Measurements from ENCODE around the gene TTC7B.

The TTC7B gene

DNA sequence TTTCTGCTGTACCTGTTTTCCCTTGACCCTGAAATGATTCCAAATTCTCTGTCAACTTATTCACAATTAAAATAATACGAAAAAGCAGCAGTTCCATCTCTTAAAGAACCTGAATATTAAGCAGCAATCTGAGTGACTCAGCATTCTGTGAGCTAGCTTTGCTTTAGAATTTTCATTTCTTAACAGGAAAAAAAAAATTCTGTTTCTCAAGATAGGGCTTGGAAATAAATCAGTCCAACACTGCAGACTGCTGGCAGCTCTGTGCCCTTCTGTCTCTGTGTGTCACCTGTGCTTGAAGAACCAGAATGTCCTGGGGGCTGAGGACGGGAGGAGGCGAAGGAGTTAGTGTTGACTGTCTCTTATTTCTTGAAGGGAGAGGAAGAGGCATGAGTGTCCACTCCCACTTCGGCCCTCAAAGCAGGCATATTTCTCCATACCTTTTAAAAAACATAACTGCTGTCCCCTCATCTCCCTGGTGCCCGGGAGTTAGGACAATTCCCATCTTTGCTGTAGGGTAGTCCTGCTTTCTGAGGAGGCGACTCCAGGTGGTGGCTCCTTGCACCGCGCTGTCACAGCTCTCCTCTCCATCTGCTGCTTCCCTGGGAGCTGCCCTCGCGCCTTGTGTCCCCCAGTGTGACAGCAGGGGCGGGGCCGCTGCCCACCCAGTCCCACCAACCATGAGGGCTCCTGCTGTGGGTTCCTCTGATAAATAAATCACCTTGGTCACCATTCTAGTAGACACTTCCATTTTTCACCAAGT lies 216.3 kb downstream of the TTC7B start:
- DNase-seq (ENCODE audit: low spot score) = no peak

DNA sequence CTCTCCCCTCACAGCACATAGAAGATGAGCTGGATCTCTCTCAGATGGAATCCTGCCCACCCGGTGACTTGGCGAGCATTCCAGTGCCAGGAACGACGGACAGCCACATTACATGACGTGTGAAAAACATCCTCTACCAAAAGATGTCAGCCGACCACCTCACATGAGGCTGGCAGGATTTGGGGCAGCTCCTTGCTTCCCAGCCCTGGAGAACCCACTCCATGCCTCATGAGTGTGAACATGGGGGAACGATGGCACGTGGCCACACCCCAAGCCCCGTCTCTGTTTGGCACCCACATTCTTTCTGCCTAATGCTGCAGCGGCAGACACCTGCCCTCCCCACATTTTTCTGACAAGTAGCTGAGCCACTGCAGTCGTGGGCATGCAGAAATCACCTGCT lies 216.9 kb downstream of the TTC7B start:
- no peak for DNase-seq (ENCODE audit: low spot score)

- DNase-seq (ENCODE audit: low spot score) = no peak
These were observed 218.3 kb downstream of the TTC7B start for GRCh38 chr14:90597961-90598360.

GRCh38 chr14:90596733-90597132 lies 219.5 kb downstream of the TTC7B start:
- no peak for DNase-seq (ENCODE audit: low spot score)

DNA sequence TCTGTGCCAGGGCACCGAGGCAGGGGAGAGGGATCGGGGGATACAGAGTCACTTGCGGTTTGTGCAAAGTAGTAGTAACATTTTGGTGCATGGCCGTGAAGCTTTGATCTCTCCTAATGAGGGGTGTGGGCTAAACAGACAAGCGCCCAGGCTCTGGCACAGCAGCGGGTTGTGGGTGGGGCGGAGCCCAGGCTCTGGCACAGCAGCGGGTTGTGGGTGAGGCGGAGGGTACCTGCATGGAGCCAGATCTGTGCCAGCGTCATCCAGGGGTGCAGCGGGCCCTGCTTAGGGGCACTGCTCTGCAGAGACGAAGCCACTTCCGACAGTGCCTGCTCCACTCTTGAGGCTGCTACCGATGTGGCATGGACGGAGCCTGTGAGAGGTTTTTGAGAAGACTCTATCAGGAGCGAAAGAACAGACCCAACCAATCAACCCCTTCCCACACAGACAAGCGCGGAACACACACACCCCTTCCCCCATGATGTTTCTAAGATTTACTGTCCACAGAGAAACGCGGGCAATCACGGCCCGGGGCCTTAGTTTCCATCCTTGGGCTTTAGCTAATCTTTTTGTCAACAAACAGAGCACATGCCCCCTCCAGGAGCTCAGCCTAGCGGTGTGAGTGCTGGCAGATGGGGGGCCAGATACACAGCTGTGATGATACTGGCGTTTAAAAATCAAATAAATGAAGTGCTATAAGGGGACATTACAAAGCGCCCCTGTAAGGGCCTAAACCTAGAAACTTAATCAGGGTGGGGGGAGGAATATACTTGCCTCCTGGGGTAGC lies 222.8 kb downstream of the TTC7B start:
- no peak for DNase-seq (ENCODE audit: low spot score)

DNA sequence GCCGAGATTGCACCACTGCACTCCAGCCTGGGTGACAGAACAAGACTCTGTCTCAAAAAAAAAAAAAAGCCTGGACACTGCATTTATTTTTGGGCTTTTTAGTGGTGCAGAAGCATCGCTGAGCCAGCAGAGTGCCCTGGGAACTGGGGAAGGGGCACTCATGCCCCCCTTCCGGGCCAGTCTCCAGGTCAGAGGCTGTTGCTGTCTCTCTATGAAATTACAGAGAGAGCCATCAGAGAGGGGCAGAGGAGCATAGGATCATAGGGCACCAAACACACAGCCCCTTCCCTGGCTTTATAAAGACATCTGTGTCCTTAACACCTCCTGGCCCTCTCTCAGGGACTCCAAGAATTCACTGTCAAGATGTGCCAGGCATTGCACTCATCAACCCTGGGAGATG lies 223.6 kb downstream of the TTC7B start:
- no peak for DNase-seq (ENCODE audit: low spot score)

- DNase-seq (ENCODE audit: low spot score) = no peak
These were observed 228.3 kb downstream of the TTC7B start for GRCh38 chr14:90587918-90588317.

DNA sequence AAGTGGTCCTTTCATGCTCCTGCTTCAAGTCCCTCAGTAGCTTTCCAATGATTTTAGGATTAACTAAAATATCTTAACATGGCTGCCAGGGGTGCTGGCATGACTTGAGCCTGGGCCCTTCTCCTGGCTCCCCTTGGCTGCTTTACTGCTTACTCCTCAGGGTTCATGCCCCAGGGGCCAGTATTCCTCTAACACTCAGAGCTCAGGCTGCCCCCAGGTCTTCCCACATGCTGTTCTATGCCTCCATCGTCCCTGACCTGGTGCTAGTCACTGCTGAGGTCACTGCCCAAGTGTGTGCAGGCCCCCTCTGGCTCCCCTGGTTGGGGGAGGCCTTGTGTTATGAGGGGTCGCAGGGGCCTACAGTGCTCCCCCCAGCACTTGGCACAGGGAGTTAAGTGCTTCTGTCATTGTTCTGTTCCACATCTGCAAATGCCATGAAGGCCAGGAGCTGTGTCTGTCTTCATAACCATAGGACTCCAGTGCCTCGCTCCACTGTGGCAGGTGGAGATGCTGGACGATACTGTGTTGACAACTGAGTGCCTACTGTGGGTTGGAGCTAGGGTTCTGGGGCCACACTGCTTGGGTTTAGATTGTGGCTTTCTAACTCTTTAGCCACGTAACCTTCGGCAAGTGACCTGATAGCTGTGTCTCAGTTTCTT lies 228.8 kb downstream of the TTC7B start:
- DNase-seq (ENCODE audit: low spot score) = no peak

DNA sequence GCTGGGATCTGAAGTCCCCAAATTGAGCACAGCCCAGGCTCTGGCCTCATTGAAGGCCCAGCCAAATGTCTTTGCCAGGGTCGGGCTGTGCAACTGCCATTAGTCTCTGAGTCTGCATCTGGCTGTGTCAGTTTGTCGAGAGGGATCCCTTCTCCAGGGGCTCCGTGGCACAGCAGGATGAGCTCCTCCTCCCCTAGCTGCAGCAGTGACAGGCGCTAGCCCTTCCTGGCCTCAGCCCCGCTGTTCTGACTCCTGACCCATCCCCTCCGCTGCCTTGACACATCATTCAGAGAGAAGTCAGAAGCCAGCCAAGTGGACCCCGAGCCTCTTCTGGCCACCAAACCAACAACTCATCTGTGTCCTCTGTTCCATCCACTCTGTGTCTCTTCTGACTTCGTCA lies 231.1 kb downstream of the TTC7B start:
- no peak for DNase-seq (ENCODE audit: low spot score)

GRCh38 chr14:90583916-90584605 lies 232.2 kb downstream of the TTC7B start:
- DNase-seq (ENCODE audit: low spot score) = no peak

GRCh38 chr14:90583427-90583826 lies 232.8 kb downstream of the TTC7B start:
- no peak for DNase-seq (ENCODE audit: low spot score)

DNA sequence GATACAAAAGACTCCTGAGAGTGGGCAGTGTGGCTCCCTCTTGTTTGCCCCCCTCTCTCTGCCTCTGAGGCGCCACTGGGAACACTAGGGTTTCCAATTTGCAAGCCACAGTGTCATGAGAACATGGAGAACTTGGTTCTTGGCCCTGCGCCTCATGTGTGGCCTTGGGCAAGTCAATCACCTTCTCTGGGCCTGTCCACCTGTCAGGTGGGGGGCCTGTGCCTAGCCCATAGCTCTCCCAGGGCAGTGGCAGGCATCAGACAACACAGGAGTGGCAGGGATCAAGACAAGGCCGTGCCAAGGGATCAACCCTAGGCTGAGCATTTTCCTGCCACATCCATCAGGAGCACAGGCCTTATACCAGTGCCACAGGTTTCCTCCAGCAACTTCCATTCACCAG lies 234.1 kb downstream of the TTC7B start:
- no peak for DNase-seq (ENCODE audit: low spot score)

DNA sequence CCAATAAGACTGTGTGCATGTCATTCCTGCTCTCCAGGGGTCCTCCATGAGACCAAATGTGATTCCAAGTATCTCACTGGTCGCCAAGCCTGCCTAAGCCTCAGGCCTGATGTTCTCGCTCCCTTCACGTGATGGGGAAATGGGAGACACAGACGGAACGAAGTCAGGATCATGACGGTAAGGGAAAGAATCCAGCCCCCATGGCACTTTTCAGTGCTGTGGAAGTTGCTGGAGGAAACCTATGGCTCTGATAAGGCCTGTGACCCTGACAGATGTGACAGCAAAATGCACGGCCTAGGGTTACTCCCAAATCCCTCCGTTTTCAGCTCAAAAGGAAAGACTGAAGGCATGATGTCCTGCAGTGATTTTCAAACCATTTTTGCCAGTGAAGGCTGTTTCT lies 234.5 kb downstream of the TTC7B start:
- DNase-seq (ENCODE audit: low spot score) = no peak

DNA sequence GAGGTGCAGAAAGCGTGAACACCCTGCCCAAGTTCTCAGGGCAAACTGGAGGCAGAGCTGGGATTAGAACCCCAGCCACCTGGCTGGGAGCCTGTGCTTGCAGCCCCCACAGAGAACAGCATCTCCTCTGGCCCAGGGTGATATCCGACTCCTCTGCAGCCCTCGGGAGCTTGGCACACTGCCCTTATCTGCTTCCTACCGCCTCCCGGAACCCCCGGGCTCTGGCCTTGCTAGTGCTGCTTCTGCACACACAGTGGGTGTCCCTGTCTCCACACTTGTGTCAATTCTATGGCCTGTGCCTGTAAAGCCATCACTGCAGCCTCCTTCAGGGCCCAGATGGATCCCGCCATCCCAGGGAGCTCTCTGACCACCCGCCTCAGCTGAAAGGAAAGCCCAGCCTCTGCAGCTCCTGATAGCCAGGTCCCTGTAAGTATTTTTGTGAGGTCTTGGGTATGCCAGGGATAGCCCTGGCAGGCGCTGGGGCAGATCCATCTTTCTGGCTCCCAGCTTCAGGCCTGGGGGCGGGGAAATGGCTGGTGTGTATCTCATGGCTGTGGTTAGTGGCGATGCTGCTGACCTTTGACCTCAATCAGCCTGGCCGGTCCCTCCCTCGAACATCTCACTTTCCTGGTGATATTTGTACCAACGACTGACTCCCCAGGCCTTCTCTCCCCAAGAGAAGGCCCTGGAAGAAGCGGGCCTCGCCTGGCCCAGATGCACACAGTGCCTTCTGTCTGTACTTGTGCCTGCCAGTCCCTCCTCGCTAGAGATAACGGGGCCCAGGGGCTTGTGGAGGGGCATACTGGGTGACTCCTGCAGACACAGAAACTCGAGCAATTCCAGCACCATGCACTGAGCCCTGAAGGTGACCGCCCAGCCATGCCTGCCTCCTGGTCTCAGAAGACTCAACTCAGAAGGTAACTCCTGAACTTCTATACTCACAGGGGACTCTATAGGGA lies 235.6 kb downstream of the TTC7B start:
- DNase-seq (ENCODE audit: low spot score) = no peak

DNA sequence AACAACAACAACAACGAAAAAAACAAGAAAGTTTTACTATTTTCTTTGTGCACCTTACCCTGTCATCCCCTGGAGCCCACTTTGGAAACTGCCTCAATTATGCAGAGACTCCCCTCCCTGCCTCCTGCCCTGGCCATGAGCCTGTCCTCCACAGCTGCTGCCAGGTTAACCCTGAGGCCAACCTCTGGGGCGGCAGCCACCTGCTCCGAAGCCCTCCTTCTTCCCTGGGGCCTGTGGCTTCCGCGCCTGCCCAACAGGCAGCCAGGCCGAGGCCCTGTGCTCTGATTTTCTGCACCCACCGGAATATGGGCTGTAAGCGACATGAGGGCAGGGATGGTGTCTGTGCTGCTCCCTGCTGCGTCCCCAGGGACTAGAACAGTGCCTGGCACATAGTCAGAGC lies 236.4 kb downstream of the TTC7B start:
- no peak for DNase-seq (ENCODE audit: low spot score)

DNA sequence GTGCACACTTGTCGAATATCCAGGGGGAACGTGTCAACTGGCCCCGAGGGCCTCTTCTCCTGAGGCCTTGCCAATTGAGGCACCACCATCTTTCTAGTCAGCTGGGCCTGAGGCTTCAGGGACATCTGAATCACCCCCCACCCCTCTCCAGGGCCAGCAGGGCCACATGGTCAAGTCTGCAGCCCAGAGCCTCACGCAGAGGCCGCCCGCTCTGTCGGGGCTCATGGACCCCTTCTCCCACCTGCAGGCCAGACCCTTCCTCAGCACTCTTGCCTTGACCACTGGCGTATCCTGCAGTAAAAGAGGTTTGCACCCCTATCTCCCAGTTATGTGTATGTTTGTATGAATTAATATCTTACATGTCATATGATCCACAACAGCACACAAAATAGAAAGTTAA lies 237.1 kb downstream of the TTC7B start:
- DNase-seq (ENCODE audit: low spot score) = no peak

DNA sequence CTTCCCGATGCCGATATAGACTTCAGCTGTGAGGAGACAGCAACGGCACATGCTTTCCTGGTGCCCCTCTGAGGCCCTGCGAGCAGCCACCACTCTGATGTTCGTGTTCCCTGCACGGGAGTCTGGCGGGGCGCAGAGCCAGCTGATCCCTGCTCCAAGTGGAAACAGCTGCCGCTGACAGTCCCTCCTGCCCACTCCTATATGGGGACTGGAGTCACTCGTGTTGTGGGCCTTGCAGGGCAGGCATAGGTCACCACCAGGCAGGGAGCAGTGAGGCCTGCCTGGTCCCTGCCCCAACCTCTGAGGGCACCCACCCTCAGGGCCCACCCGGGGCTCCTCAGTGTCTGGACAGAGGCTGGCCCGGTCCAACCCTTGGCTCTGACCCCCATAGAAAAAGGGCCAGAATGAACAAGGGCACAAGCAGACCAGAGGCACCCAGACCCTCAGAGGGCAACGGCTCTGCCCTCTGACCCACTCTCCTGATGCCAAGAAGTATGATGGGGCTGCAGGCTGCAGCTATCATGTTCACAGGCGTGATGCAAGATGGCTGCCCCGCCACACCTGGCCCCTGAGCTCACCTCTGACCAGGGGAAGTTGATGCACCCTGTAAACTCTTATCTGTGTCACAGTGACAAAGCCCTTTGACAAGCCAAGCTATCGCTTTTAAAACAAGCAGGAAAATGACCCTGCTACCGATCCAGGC lies 237.8 kb downstream of the TTC7B start:
- DNase-seq (ENCODE audit: low spot score) = no peak

DNA sequence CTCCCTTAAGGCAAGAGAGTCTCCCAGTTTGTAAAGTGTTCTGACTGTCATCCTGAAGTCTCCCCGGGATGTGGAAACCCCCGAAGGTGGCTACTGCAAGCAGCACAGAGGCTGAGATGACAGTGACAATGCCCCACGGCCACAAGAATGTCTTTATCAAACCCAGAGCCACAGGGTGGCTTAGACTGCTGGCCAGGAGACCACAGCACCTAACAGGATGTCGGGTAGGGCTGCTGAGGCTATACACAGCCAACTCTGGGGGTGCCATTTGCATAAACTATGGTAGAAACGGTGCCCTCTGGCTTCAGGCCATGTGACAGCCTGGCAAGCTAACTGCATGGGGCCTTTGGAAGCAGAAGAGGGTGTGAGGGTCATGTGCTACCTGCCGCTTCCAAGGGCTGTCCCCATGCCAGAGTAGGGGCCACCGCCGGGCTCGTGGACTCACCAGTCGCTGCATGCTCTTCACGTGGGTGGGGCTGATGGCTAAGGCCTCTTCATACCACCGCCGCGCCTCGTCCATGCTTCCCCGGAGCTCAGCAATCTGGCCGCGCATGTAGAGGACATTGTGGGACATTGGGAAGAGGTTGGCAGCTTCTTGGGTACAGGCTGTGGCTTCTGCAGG lies 238.5 kb downstream of the TTC7B start:
- DNase-seq (ENCODE audit: low spot score) = no peak

DNA sequence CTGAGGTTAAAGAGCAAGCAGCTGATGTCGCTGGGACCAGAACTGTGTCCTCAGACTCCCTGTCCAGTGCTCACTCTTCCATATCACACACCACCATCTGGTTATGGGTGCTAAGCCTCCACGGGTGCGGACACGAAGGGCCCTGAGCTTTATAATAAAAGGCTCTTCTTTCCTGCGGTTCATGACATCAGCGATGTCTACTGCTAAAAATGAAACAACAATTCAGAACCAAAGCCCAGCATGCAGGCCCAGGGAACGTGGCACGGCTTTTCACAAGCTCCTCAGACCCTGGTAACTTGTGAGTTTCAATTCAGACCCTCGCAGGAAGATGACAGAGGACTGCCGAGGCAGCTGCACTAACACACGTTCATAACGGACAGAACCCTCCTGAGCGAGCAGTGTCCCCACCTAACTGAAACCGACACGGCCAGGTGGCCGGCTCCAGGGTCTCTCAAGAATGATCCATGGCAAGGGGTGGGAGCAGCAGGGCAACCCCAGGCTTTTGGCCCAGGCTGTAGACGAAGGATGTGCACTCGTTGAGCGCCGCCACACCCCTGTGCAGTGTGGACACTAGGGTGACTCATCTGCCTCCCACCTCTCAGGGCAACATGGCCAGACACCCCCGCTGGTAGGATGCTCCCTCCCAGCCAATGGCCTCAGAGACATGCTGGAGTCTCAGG lies 239.1 kb downstream of the TTC7B start:
- DNase-seq (ENCODE audit: low spot score) = no peak

DNA sequence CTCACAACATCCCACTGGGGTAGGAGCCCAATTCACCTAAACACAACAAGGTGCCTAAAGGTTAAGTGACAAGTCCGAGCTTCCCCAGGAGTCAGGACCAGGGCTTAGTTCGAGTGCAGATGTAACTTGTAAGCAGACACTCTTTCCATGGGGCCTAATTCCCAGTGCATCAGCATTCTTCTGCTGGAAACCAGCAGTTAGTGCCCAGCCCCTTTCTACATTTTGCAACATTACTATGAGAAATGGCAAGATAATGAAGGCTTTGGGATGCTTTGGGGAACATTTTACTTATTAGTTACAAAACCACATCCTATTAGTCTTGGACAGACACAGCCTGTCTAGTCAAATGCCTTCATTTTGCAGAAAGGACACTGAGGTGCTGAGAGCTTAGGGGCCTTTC lies 239.6 kb downstream of the TTC7B start:
- no peak for DNase-seq (ENCODE audit: low spot score)
